ENCODE measurements around the gene ATRX.

GRCh38 chrX:77691916-77692315 is 94.1 kb downstream of the ATRX start:
- TF ChIP-seq, protein P1, sequence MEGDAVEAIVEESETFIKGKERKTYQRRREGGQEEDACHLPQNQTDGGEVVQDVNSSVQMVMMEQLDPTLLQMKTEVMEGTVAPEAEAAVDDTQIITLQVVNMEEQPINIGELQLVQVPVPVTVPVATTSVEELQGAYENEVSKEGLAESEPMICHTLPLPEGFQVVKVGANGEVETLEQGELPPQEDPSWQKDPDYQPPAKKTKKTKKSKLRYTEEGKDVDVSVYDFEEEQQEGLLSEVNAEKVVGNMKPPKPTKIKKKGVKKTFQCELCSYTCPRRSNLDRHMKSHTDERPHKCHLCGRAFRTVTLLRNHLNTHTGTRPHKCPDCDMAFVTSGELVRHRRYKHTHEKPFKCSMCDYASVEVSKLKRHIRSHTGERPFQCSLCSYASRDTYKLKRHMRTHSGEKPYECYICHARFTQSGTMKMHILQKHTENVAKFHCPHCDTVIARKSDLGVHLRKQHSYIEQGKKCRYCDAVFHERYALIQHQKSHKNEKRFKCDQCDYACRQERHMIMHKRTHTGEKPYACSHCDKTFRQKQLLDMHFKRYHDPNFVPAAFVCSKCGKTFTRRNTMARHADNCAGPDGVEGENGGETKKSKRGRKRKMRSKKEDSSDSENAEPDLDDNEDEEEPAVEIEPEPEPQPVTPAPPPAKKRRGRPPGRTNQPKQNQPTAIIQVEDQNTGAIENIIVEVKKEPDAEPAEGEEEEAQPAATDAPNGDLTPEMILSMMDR (IDR thresholded peaks at IDR 0.05; ENCODE audit: poor library complexity) = no peak
- TF ChIP-seq EZH2phosphoT487 (IDR thresholded peaks at IDR 0.05; ENCODE audit: low read depth, severe bottlenecking, unreplicated experiment) = no peak

All from hepatocyte (in vitro differentiated cells).